HG03378 (cell line): ENCODE measurements around the gene ZNF26.

Source experiments
- ATAC-seq: cut with Tn5 transposase; IDR thresholded peaks from one replicate; pipeline ENCODE4 v1.9.1; 2021; ENCODE audit warnings: mild to moderate bottlenecking, moderate library complexity; ENCODE audit not compliant: unreplicated experiment

The ZNF26 gene

GRCh38 chr12:133058203-133059113, 72.3 kb downstream of the ZNF26 start:
- no peak for ATAC-seq

GRCh38 chr12:133061954-133062353, 75.8 kb downstream of the ZNF26 start:
- ATAC-seq, result no peak

DNA sequence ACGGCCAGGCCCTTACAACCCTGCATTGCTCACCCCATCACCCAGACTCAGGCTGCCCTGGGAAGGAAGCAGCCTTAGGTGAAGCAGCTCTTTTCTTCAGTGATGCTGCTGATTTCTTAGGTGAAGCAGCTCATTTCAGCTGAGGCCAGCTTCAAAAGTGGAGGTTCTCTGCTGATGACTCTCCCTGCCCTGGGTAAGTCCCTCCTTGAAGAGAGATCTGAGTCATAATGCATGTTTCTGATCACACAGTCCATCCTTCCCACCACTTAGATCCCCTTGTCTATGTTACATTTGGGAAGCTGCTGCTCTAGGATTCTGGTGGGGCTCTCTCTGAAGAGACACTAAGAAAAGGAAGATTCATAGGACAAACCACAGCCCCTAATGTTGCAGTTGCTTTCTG, 77.4 kb downstream of the ZNF26 start:
- ATAC-seq, result no peak

DNA sequence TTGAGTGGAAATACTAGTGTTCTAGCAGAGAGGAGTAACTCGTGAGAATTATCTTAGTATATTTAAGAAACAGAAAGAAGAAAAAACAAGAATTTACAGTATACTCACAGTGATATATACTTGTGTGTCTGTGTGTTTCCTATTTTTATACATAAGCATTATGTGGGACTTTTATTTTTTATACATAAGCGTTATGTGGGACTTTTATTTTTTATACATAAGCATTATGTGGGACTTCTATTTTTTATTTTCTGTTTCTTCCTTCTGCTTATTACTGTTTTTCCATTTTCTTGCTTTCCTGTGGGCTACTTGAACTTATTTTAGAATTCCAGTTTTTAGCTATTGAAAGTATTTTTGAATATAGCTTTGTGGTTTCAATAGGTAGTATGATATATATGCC, 87.7 kb downstream of the ZNF26 start:
- ATAC-seq, result no peak
